SK-N-SH treated with all-trans-retinoic acid at 6 μM for 48 hours (cell line): ENCODE measurements around the gene MRPL44.

Experiments used
- ATAC-seq: fragments of 200-7000 bp; cut with Tn5 transposase; 3 replicates; pipeline ENCODE4 v1.9.1; 2020; ENCODE audit warnings: mild to moderate bottlenecking, moderate library complexity
- ARNTL ChIP-seq: fragments of 450-650 bp; formaldehyde crosslinking; IDR thresholded peaks from 2 replicates; pipeline ENCODE4 v1.5.0; 2020; ENCODE audit warnings: low read depth, mild to moderate bottlenecking, moderate library complexity, borderline replicate concordance
- BACH2 ChIP-seq: fragments of 250-450 bp; sonication (Bioruptor Pico); IDR thresholded peaks from 2 replicates; pipeline ENCODE4 v1.9.0; 2021; ENCODE audit warnings: mild to moderate bottlenecking, borderline replicate concordance
- CSDC2 ChIP-seq: fragments of 250-450 bp; sonication (Bioruptor Pico); IDR thresholded peaks from 2 replicates; pipeline ENCODE4 v1.5.0; 2020; ENCODE audit warnings: mild to moderate bottlenecking, moderate library complexity
- ESRRG ChIP-seq: fragments of 250-450 bp; sonication (Bioruptor Pico); IDR thresholded peaks from 2 replicates; pipeline ENCODE4 v1.6.1; 2021; ENCODE audit warnings: mild to moderate bottlenecking
- GLIS3 ChIP-seq: fragments of 250-450 bp; sonication (Bioruptor Pico); IDR thresholded peaks from 2 replicates; pipeline ENCODE4 v1.5.0; 2020; ENCODE audit warnings: mild to moderate bottlenecking, moderate library complexity
- ISL1 ChIP-seq: fragments of 250-450 bp; sonication (Bioruptor Pico); IDR thresholded peaks from 2 replicates; pipeline ENCODE4 v2.1.2; 2022; ENCODE audit warnings: mild to moderate bottlenecking, moderate library complexity
- OSR1 ChIP-seq: fragments of 250-450 bp; sonication (Bioruptor Pico); IDR thresholded peaks from 2 replicates; pipeline ENCODE4 v1.8.0; 2022; ENCODE audit warnings: moderate library complexity, mild to moderate bottlenecking, inconsistent platforms
- PPARA ChIP-seq: fragments of 250-450 bp; sonication (Bioruptor Pico); IDR thresholded peaks from 2 replicates; pipeline ENCODE4 v1.5.0; 2020; ENCODE audit warnings: mild to moderate bottlenecking, borderline replicate concordance
- RARB ChIP-seq: fragments of 250-450 bp; sonication (Bioruptor Pico); IDR thresholded peaks from 2 replicates; pipeline ENCODE4 v1.8.0; 2021; ENCODE audit warnings: mild to moderate bottlenecking, moderate library complexity
- SNAI2 ChIP-seq: fragments of 250-450 bp; sonication (Bioruptor Pico); IDR thresholded peaks from 2 replicates; pipeline ENCODE4 v1.5.0; 2020; ENCODE audit warnings: mild to moderate bottlenecking, moderate library complexity
- TCF4 ChIP-seq: fragments of 250-450 bp; sonication (Bioruptor Pico); IDR thresholded peaks from 2 replicates; pipeline ENCODE4 v1.8.0; 2021; ENCODE audit warnings: mild to moderate bottlenecking, moderate library complexity, borderline replicate concordance
- ZC3H10 ChIP-seq: fragments of 250-450 bp; sonication (Bioruptor Pico); IDR thresholded peaks from 2 replicates; pipeline ENCODE4 v1.5.1; 2021; ENCODE audit warnings: mild to moderate bottlenecking, moderate library complexity
- ZFP3 ChIP-seq: fragments of 250-450 bp; sonication (Bioruptor Pico); IDR thresholded peaks from 2 replicates; pipeline ENCODE4 v1.5.0; 2020; ENCODE audit warnings: mild to moderate bottlenecking, moderate library complexity
- ZFP30 ChIP-seq: fragments of 450-650 bp; formaldehyde crosslinking; IDR thresholded peaks from 2 replicates; pipeline ENCODE4 v1.5.0; 2022; ENCODE audit warnings: mild to moderate bottlenecking, moderate library complexity
- ZNF565 ChIP-seq: fragments of 450-650 bp; formaldehyde crosslinking; conservative IDR thresholded peaks from 2 replicates; pipeline ENCODE4 v1.5.0; 2020; ENCODE audit warnings: low read depth, mild to moderate bottlenecking, moderate library complexity
- ZNF70 ChIP-seq: fragments of 450-650 bp; formaldehyde crosslinking; IDR thresholded peaks from 2 replicates; pipeline ENCODE4 v1.5.0; 2020; ENCODE audit warnings: mild to moderate bottlenecking, moderate library complexity
- ZNF8 ChIP-seq: fragments of 450-650 bp; formaldehyde crosslinking; IDR thresholded peaks from 2 replicates; pipeline ENCODE4 v1.5.0; 2020; ENCODE audit warnings: mild to moderate bottlenecking, moderate library complexity
- TF ChIP-seq, protein P1 (sequence below): fragments of 250-450 bp; sonication (Bioruptor Pico); IDR thresholded peaks from 2 replicates; pipeline ENCODE4 v1.5.1; 2021; ENCODE audit warnings: mild to moderate bottlenecking, moderate library complexity
- TF ChIP-seq, protein P2 (sequence below): fragments of 250-450 bp; sonication (Bioruptor Pico); IDR thresholded peaks from 2 replicates; pipeline ENCODE4 v1.5.0; 2020; ENCODE audit warnings: mild to moderate bottlenecking, moderate library complexity

Gene MRPL44

DNA sequence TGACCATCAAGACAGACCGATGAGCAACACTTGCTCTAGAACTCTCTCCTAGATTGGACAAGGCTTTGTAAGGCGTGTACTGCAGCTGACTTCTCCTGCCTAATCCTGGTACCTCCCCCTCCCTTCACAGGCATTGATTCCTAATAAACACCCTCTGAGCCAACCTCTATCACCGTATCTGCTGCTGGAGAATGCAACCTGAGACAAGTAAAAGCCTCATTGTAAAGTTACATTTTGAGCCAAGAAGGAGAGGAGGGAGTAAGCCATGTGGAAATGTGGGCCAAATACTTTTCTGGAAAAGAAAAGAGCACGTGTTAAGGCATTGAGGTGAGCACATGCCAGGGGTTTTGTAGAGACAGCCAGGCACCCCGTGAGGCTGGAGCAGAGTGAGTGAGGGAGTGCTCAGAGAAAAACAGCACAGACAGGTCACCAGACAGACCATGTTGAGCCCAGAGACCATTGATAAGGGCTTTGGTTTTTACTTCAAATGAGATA lies 9.5 kb upstream of the MRPL44 start (continued):
- TF ChIP-seq, protein P1, sequence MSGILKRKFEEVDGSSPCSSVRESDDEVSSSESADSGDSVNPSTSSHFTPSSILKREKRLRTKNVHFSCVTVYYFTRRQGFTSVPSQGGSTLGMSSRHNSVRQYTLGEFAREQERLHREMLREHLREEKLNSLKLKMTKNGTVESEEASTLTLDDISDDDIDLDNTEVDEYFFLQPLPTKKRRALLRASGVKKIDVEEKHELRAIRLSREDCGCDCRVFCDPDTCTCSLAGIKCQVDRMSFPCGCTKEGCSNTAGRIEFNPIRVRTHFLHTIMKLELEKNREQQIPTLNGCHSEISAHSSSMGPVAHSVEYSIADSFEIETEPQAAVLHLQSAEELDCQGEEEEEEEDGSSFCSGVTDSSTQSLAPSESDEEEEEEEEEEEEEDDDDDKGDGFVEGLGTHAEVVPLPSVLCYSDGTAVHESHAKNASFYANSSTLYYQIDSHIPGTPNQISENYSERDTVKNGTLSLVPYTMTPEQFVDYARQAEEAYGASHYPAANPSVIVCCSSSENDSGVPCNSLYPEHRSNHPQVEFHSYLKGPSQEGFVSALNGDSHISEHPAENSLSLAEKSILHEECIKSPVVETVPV: no peak

DNA sequence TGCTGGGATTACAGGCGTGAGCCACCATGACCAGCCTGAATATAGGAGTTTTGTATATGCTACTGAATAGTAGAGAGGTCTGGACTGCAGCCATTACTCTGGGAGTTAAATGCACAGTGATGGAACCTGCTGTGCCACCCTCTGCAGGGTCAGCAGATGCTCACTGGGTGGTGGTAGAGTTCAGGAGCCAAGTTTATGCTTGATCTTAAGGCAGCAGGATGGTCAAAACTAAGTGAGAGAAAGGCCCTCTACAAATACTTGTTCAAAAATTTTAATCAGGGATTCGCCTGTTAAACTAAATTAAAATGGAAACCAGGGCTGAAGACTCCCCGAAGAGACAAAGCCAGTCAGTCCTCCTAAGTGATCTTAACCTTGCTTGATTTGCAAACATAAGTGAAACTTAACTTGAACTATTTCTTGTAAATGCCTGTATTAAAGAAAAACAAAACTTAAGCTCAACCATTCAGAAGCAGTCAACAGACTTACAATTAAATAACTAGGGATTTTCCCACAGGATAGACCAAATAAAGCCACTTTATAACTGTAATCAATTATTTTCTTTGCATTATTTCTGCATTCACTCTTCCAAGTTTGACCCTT lies 7.9 kb upstream of the MRPL44 start:
- TF ChIP-seq OSR1 (no peak), ZNF70 (no peak), ZNF565 (CRISPR knock-in tag) (no peak), GLIS3 (no peak), ESRRG (CRISPR knock-in tag) (no peak), PPARA (no peak), ZNF8 (no peak), ISL1 (CRISPR knock-in tag) (no peak), ZC3H10 (CRISPR knock-in tag) (no peak), SNAI2 (no peak), ZFP3 (no peak), BACH2 (no peak), TCF4 (CRISPR knock-in tag) (no peak), ARNTL (CRISPR knock-in tag) (no peak), RARB (CRISPR knock-in tag) (no peak), ZFP30 (CRISPR knock-in tag) (no peak), CSDC2 (CRISPR knock-in tag) (no peak)
- TF ChIP-seq, protein P1: no peak
- TF ChIP-seq, protein P2, sequence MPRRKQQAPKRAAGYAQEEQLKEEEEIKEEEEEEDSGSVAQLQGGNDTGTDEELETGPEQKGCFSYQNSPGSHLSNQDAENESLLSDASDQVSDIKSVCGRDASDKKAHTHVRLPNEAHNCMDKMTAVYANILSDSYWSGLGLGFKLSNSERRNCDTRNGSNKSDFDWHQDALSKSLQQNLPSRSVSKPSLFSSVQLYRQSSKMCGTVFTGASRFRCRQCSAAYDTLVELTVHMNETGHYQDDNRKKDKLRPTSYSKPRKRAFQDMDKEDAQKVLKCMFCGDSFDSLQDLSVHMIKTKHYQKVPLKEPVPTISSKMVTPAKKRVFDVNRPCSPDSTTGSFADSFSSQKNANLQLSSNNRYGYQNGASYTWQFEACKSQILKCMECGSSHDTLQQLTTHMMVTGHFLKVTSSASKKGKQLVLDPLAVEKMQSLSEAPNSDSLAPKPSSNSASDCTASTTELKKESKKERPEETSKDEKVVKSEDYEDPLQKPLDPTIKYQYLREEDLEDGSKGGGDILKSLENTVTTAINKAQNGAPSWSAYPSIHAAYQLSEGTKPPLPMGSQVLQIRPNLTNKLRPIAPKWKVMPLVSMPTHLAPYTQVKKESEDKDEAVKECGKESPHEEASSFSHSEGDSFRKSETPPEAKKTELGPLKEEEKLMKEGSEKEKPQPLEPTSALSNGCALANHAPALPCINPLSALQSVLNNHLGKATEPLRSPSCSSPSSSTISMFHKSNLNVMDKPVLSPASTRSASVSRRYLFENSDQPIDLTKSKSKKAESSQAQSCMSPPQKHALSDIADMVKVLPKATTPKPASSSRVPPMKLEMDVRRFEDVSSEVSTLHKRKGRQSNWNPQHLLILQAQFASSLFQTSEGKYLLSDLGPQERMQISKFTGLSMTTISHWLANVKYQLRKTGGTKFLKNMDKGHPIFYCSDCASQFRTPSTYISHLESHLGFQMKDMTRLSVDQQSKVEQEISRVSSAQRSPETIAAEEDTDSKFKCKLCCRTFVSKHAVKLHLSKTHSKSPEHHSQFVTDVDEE (CRISPR knock-in tag): no peak
- no peak for ATAC-seq

DNA sequence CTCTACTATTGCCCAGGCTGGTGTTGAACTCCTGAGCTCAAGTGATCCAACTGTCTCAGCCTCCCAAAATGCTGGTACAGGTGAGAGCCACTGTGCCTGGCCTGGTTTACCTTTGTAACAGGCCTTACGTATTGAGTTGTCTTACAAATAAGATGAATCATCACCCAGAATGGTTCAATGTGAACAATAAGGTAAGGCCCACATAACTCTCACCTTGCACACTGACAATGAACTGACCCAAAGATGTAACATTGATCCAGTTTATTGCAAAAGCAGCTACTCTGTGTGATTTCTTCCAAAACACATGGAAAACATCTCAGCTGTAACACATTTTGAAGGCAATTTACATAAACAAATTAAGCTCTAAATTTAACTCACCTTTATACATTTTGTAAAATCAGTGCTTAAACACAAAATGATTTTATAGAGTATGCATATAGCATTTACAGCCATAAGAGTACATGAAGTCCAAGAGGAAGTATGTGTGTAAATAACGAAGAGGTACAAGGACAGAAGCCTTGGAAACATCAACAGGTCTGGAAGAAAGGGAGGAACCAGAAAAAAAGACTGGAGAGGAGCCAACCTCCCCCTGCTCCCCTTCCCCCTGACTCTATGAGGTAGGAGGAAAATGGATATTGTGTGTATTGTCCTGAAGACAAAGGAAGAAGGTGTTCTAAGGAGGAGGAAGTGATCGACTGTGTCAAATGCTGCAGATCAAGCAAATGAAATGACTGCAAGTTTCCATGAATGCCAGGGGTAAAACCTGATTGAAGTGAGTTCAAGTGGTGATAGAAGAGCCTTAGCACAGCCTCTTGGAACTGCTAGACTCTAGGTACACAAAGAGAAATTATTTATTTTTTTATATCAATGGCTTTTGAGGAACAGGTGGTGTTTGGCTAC lies 6.6 kb upstream of the MRPL44 start:
- no peak for ATAC-seq
- no peak for TF ChIP-seq ISL1 (CRISPR knock-in tag)
- TF ChIP-seq ARNTL (CRISPR knock-in tag): no peak
- TF ChIP-seq, protein P1: no peak
- TF ChIP-seq RARB (CRISPR knock-in tag): no peak
- no peak for TF ChIP-seq ZNF70
- TF ChIP-seq ESRRG (CRISPR knock-in tag): no peak
- TF ChIP-seq SNAI2: no peak
- TF ChIP-seq, protein P2 (CRISPR knock-in tag): no peak
- TF ChIP-seq TCF4 (CRISPR knock-in tag): no peak
- no peak for TF ChIP-seq OSR1
- TF ChIP-seq, all 23 proteins: peak for 0
